HG03139 (cell line): ENCODE data around the gene FOXN4.
"Not testable (repeated sequence)": the region's sequence is repeated elsewhere in the genome, so short reads cannot be mapped to it uniquely, and the experiment has no call there.

ENCODE experiments used
- ATAC-seq: cut with Tn5 transposase; IDR thresholded peaks from one replicate; pipeline ENCODE4 v1.9.1; 2021; ENCODE audit not compliant: unreplicated experiment

The FOXN4 gene

GRCh38 chr12:109308534-109309380, at the start of gene FOXN4:
Gene FOXN4 (minus strand): TSS chr12:109309284. CDS start chr12:109308321, 963 bp downstream.
- no peak for ATAC-seq

- peak; percentile 60 for ATAC-seq
These were observed 49.2 kb upstream of the FOXN4 start for GRCh38 chr12:109358154-109358869.

GRCh38 chr12:109357032-109357431, 47.9 kb upstream of the FOXN4 start:
- no peak for ATAC-seq

- no peak for ATAC-seq
These were observed 47.5 kb upstream of the FOXN4 start for GRCh38 chr12:109356577-109356976.

GRCh38 chr12:109352184-109352583, 43.1 kb upstream of the FOXN4 start:
- ATAC-seq, result no peak

- ATAC-seq, result no peak
These were observed 38.5 kb upstream of the FOXN4 start, which contains the start of gene MYO1H for GRCh38 chr12:109347589-109347988. Gene MYO1H (plus strand): TSS chr12:109347900. CDS start chr12:109347961, 61 bp downstream.

- ATAC-seq, result no peak
These were observed 37.8 kb upstream of the FOXN4 start for GRCh38 chr12:109346920-109347319.

- ATAC-seq, result no peak
These were observed 36.3 kb upstream of the FOXN4 start for GRCh38 chr12:109345428-109345827.

- no peak for ATAC-seq
These were observed 34.6 kb upstream of the FOXN4 start for GRCh38 chr12:109343677-109344076.

GRCh38 chr12:109336593-109336992, 27.5 kb upstream of the FOXN4 start:
- ATAC-seq, result no peak

GRCh38 chr12:109334887-109335286, 25.8 kb upstream of the FOXN4 start:
- ATAC-seq, result no peak

GRCh38 chr12:109331301-109331952, 22.3 kb upstream of the FOXN4 start:
- ATAC-seq, result no peak

GRCh38 chr12:109330282-109331230, 21.5 kb upstream of the FOXN4 start:
- no peak for ATAC-seq

GRCh38 chr12:109329686-109330085, 20.6 kb upstream of the FOXN4 start:
- no peak for ATAC-seq

GRCh38 chr12:109329003-109329402, 19.9 kb upstream of the FOXN4 start:
- ATAC-seq, result no peak

- ATAC-seq, result not testable (repeated sequence)
These were observed 12.2 kb upstream of the FOXN4 start for GRCh38 chr12:109321294-109321693.

GRCh38 chr12:109310247-109311125, 1.4 kb upstream of the FOXN4 start:
- no peak for ATAC-seq

GRCh38 chr12:109309381-109310246, 530 bp upstream of the FOXN4 start:
- no peak for ATAC-seq
